Gastroesophageal sphincter (tissue), 3 donors: Measurements from ENCODE around the gene FOXO1.

ENCODE experiments used
- EP300 ChIP-seq: sonication (generic); formaldehyde crosslinking; IDR thresholded peaks from one replicate; pipeline ENCODE4 v1.6.1; 2017; ENCODE audit warnings: antibody characterized with exemption, mild to moderate bottlenecking
- POLR2A ChIP-seq, 2 donors: fragments of 450-650 bp; IDR thresholded peaks; one replicate each; pipeline ENCODE4 v1.6.1; 2017; ENCODE audit warnings: antibody characterized with exemption in 2 of 2, mild to moderate bottlenecking in 2 of 2, moderate library complexity in 1 of 2
- POLR2AphosphoS5 ChIP-seq: sonication (generic); formaldehyde crosslinking; IDR thresholded peaks from one replicate; pipeline ENCODE4 v1.6.1; 2017; ENCODE audit warnings: antibody characterized with exemption
- TF ChIP-seq, protein P1 (sequence below), 4 experiments: fragments of 200-600 bp in 2 of 4; fragments of 450-650 bp in 2 of 4; sonication (generic) in 1 of 4; IDR thresholded peaks; one replicate each; pipeline ENCODE4 v1.5.1; 2017 to 2019; ENCODE audit warnings: antibody characterized with exemption in 4 of 4, mild to moderate bottlenecking in 2 of 4, moderate library complexity in 2 of 4

DNA sequence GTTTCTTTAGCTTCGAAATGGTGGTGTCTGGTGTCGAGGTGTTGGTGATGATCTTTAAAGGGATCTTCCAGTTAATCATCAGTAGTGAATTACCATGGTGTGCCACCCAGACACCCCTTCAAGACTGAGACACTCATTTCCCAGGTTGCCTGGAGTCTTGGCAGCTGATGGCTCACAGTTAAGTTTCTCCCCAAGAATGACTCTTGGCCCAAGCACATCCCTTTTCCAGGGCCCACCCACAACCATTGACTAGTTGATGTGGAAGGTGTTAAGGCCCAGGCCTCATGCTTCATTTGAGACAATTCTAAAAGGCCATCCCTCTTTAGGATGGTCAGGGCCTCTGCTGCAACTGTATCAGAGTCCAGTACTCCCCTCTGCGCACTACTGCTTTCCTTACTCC is 145.5 kb downstream of the FOXO1 start:
- TF ChIP-seq, protein P1, sequence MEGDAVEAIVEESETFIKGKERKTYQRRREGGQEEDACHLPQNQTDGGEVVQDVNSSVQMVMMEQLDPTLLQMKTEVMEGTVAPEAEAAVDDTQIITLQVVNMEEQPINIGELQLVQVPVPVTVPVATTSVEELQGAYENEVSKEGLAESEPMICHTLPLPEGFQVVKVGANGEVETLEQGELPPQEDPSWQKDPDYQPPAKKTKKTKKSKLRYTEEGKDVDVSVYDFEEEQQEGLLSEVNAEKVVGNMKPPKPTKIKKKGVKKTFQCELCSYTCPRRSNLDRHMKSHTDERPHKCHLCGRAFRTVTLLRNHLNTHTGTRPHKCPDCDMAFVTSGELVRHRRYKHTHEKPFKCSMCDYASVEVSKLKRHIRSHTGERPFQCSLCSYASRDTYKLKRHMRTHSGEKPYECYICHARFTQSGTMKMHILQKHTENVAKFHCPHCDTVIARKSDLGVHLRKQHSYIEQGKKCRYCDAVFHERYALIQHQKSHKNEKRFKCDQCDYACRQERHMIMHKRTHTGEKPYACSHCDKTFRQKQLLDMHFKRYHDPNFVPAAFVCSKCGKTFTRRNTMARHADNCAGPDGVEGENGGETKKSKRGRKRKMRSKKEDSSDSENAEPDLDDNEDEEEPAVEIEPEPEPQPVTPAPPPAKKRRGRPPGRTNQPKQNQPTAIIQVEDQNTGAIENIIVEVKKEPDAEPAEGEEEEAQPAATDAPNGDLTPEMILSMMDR (IDR thresholded peaks at IDR 0.05) = no peak
- TF ChIP-seq POLR2A (IDR thresholded peaks at IDR 0.05) = no peak
- TF ChIP-seq EP300 = no peak
- TF ChIP-seq POLR2AphosphoS5 = no peak
